Central memory CD4-positive, alpha-beta T cell (primary cell): ENCODE data around the gene LIN7B.
A peak's percentile ranks its signal among the peaks of the same experiment; 100 is the strongest.

Source experiments
- DNase-seq: peaks from one replicate; pipeline ENCODE4 v3.0.0; 2022

The LIN7B gene

GRCh38 chr19:49097453-49098288, 16.5 kb upstream of the LIN7B start:
- peak; percentile 68 for DNase-seq

DNA sequence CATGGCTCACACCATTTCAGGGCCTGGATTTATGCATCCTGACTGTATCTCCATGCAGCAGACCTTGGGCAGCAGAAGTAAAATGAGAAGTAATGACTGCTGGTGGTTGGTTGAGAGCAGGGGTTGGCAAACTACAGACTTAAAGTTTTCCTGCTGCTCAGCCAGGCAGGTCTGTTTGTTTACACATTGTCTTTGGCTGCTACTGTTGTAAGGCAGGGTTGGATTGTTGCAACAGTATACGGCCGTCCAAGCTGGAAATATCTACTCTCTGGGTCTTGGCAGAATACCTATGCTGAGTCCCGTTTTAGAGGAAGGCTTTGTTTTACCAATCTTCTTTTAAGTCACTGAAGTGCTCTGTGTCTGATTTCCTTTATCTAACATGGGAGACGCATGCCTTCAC, 15.4 kb upstream of the LIN7B start:
- no peak for DNase-seq

GRCh38 chr19:49101160-49101559, 13.0 kb upstream of the LIN7B start:
- DNase-seq, result no peak

DNA sequence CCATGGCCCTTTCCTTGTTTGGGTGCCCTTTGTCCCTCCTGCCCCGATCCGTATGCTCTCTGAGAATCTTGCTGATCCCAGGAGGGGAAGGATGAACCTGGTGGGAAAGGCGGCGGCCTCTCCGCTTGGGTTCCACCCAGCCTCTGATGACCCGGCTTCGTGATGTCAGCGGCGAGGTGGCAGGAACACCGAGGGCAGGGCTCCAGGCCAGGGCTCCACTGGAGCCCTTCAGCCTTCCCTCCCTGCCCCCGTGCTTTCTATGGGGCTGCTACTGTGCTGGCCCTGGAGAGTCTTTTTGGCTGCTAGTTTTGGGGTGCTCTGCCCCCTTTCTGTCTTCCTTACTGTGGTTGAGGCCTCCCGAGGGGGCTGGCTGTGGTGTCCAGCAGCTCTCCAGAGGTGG, 11.9 kb upstream of the LIN7B start:
- DNase-seq, result no peak

- no peak for DNase-seq
Measured at GRCh38 chr19:49103331-49104085, 10.7 kb upstream of the LIN7B start.

DNA sequence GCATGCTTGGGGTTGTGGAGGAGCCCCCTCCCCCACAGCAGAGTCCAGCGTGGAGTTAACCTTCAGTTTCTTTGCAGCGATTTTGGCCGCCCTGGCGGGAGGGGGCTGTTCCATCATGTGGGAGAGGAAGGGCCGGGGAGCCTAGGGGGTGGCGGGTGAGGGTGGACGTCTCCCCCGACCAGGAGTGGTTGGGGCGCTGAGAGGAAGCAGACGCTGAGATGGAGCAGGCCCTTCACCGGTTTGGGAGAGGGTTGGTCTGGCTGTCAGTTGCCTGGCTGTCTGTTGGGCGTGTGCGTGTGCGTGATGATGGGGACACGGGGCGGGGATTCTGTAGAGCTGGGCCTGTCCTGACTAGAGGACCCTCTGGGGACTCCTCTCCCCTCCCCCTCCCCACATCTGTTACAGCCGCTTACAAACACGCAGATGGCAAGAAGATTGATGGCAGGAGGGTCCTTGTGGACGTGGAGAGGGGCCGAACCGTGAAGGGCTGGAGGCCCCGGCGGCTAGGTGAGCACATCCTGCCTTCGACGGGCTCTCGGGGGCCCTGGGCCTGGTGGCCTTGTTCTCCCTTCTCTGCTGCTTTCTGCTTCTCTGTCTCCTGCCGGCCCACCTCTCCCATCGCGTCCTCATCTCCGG, 9.8 kb upstream of the LIN7B start:
- DNase-seq, result no peak

DNA sequence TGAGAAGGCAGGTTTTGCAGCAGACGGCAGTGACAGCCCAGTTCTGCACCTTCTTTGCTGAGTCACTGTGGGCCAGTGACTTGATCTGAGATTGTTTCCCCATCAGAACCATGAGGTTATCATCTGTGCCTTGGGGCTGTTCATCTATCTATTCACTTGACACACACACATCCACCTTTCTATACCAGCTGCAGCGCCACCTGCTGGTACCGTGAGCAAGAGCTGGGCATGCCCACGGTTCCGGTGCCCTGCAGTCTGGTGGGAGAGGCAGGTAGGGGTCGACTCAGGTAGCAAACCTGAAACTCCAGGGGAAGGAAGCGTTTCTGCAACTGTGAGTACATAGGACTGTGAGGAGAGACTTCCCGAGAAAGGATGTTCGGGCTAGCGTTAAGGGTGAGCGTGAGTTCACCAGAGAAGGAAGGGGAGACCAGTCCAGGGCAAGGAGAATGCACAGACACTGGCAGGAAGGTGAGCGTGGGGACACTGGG, 7.5 kb upstream of the LIN7B start:
- DNase-seq, result peak; percentile 54

DNA sequence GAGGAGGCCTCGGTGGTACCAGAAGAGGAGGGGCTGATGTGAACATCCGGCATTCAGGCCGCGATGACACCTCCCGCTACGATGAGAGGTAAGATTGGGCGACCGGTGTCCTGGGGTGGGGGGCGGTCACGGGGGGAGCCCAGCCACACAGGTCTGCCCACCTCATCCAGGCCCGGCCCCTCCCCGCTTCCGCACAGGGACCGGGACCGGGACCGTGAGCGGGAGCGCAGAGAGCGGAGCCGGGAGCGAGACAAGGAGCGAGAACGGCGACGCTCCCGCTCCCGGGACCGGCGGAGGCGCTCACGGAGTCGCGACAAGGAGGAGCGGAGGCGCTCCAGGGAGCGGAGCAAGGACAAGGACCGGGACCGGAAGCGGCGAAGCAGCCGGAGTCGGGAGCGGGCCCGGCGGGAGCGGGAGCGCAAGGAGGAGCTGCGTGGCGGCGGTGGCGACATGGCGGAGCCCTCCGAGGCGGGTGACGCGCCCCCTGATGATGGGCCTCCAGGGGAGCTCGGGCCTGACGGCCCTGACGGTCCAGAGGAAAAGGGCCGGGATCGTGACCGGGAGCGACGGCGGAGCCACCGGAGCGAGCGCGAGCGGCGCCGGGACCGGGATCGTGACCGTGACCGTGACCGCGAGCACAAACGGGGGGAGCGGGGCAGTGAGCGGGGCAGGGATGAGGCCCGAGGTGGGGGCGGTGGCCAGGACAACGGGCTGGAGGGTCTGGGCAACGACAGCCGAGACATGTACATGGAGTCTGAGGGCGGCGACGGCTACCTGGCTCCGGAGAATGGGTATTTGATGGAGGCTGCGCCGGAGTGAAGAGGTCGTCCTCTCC, 6.3 kb upstream of the LIN7B start:
- DNase-seq, result no peak

DNA sequence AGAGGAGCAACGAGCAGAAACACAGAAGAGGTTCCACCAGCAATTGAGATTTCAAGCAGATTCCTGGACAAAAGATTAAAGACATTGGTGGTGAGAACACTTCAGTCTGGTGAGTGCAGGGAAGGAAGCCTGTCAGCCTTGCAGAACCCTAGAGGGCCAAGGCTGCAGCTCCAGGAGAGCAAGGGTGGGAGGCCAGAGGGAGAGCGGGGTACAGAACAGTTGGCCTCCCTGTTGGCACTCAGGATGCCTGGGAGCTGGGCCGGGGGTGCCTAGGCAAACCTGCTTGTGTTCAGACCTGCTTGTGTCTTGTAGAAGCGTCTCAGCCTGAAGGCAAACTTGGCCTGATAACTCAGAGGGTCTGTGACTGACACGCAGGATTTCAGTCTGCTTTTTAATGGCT, 5.1 kb upstream of the LIN7B start:
- DNase-seq, result no peak

GRCh38 chr19:49109569-49110233, 4.5 kb upstream of the LIN7B start:
- no peak for DNase-seq

GRCh38 chr19:49110567-49110966, 3.6 kb upstream of the LIN7B start:
- DNase-seq, result no peak

- DNase-seq, result no peak
Measured at GRCh38 chr19:49111218-49111998, 2.8 kb upstream of the LIN7B start.

DNA sequence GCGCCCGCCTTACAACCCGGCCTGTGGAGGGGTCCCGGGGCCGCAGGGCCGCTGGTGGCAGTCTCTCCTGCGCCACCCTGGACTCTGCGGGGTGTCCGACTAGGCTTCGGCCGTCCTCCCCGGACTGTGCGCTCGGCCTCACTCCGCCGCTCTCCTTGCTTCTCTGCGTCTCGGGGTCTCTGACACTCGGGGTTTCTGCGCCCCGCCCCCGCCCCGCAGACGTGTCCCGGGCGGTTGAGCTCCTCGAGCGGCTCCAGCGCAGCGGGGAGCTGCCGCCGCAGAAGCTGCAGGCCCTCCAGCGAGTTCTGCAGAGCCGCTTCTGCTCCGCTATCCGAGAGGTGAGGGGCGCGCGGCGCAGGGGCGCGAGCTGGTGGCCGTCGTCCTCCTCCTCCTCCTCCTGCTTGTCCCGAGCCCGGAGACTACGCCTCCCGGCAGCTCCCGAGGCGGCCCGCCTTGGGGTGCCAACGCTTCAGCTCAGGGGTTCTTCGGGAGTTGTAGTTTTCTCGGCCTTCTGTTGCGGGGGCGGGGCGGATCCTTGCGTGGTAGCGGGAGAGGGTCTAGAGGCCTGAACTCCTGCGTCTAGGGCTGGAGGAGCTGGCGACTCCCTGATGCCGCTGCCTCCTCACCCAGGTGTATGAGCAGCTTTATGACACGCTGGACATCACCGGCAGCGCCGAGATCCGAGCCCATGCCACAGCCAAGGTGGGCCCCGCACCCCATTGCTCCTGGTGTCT, 627 bp downstream of the LIN7B start:
- peak; percentile 30 for DNase-seq

GRCh38 chr19:49116544-49116943, 2.4 kb downstream of the LIN7B start:
- no peak for DNase-seq

- DNase-seq, result no peak
Measured at GRCh38 chr19:49117677-49118564, 3.8 kb downstream of the LIN7B start.

DNA sequence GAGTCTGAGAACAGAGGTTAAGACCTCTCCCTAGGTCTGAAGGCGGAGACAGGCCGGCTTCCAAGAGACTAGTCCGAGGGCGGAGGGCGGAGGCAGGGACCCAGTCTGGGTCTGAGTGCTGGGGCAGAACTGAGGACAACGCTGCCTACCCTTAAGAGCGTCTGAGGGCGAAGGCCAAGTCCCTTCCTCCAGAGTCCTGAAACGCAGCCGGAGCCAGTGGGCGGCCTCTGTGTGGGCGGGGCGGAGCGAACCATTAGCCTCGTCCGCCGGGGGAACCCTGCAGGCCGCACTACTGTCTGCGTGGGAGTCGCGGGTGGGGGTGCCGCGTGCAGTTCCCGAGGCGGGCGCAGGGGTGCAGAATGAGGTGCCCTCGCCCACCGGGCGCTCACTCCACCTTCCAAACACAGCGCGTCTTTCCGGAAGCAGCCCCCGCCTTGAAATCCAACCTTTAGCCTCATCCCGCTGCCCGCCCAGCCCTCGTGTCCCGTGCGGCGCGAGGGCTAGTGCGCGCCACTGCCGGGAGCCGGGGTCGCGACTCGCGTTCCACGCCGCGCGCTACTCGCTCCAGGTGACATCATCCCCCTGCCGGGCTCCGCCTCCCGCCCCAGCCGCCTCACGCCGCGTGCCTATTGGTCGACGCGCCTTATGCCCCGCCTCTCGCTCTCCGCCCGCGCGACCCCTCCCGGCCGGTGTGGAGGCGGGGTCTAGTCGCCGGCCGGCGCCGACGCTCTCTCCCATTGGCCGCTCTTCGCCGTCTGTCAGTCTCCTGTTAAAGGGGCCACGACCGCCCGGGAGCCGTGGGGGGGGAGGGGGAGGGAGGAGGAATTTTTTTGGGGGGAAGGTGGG, 4.6 kb downstream of the LIN7B start, which contains the start of gene C19orf73:
C19orf73 (minus strand) TSS at position 579 of the 846 bp plus-strand sequence; CDS start at position 458, 121 bp downstream.
- peak; percentile 95 for DNase-seq

- no peak for DNase-seq
Measured at GRCh38 chr19:49119411-49120324, 5.5 kb downstream of the LIN7B start, which contains the start of gene PPFIA3. TSS of gene PPFIA3 (plus strand) at chr19:49119544. CDS start at chr19:49127874, 8,330 bp downstream.
